NCI-H2171 (cell line): ENCODE data around the gene LDLRAD4.

Experiments used
- DNase-seq: peaks from one replicate; lab custom pipeline; 2025; lab: John Stamatoyannopoulos, UW

LDLRAD4 gene

DNA sequence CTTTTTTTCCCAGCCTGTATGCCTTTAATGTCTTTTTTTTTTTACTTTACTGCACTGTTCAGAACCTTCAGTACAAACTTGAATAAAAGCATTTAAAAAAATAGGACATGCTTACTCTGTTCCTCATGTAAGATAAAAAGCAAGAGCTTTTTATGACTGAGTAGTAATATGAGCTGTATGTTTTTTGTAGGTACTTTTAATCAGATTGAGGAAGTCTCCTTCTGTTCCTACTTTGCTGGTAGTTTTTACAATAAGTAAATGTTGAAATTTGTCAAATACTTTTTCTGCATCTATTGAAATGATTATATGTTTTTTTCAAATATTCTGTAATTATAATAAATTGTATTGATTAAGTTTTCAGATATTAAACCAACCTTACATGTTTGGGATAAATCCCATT is 318.0 kb downstream of the LDLRAD4 start:
- DNase-seq = no peak

DNA sequence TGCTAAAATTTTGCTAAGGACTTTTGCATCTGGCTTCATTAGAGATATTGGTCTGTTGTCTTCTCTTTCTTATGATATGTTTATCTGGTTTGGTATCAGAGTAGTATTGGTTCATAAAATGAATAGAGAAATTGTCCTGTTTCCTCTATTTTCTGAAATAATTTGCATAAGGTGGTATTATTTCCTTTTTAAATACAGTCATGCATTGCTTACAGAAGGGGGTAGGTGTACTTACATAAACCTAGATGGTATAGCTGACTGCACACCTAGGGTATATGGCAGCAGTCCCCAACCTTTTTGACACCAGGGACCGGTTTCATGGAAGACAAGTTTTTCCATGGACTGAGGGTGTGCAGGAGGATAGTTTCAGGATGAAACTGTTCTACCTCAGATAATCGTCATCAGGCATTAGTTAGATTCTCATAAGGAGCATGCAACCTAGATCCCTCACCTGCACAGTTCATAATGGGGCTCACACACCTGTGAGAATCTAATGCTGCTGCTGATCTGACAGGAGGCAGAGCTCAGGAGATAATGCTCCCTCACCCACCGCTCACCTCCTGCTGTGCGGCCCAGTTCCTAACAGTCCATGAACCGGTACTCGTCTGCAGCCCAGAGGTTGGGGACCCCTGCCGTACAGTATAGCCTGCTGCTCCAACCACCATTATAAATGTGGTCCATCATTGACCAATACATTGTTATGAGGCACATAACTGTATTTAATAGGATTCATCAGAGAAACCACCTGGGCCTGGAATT is 318.6 kb downstream of the LDLRAD4 start:
- DNase-seq = no peak

DNA sequence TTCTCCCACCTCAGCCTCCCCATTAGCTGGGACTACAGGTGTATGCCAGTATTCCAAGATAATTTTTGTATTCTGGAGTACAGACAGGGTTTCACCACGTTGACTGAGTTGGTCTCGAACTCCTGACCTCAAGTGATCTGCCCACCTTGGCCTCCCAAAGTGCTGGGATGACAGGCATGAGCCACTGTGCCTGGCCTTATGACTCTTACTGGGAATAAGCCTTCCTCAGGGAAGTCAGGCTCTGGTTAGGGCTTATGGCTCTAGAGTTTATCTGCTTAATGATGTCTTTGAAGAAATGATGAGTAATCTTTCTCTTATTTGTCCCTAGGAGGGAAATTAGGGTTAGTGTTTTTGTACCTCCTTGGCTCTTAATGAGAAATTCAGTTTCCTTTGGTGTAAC is 320.1 kb downstream of the LDLRAD4 start:
- no peak for DNase-seq

DNA sequence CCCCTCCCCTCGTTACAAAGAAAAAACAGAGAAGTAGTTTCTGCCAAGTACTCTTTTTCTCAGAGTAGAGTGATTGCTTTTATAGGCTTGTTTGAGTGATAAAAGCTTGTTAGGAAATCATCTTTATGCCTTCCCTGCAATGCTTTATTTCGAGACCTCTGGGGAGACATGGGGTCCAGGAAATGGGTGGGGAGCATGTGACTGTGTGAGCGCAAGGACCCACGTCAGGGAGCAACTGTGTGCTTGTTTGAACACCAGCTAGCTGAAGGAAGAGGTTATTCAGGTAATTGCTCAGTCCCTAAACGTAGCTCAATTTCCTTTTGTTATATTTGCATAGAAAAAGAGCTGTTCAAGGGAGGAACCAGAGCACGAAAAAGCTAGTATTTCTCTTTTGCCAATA is 320.5 kb downstream of the LDLRAD4 start:
- no peak for DNase-seq

DNA sequence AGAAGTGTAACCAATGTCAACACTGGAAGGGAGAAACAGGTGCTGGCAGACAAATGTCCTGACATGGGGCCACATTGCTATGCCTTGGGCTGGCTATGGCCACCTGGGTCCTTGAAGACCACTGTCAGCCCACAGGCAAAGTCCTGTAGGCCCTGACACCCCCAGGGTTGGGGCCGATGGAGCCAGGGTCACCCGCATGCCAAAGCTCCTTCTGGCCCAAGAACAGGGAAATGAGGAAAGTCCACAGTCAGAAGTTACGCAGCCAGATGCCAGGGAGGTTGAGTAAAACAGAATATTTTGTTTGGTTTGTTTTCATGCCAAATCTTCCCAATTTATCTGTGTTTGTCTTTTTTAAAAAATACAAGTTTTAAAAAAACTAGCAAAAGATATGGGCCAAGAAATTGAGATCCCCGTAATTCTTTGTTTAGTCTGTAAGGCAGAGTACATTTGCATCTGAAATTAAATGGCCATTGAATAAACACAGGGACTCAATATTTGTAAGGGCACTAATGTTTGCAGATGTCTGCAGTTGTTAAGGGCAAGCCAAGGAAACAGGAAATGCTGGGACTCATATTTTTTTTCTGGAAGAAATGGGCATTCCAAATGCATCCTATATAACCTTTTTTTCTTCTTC is 321.4 kb downstream of the LDLRAD4 start:
- no peak for DNase-seq

DNA sequence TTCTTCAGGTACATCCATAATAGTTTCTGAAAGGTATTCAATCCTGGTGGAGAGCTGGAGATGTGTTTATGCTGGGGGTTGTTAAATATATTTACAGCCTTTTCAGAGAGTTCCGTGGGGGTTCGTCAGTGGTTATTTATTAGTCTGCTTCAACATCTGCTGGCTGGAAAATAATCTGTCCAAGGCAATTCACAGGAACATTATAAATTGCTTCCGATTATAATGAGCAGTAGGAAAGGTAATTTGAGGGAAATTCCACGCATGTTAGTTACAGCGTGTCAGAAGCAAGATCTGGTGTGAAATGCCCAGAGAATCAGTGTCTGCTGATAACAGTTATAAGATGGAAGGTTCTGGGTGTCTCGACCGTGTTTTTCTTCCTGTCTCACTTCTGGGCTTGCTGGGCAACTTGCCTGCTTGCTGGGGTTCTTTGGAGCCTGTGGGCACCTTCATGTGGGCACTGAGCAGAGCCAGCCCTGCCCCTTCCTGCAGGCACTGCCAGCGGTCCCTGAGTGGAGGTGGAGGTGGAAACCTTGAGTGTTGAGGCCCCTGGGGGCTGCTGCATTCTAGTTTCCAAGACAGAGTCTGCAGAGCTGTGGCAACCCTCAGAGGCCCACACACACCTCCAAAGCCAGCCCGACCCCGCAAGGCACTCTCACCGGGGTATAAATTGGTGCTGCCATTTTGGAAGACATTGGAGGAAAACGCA is 322.1 kb downstream of the LDLRAD4 start:
- DNase-seq = no peak

DNA sequence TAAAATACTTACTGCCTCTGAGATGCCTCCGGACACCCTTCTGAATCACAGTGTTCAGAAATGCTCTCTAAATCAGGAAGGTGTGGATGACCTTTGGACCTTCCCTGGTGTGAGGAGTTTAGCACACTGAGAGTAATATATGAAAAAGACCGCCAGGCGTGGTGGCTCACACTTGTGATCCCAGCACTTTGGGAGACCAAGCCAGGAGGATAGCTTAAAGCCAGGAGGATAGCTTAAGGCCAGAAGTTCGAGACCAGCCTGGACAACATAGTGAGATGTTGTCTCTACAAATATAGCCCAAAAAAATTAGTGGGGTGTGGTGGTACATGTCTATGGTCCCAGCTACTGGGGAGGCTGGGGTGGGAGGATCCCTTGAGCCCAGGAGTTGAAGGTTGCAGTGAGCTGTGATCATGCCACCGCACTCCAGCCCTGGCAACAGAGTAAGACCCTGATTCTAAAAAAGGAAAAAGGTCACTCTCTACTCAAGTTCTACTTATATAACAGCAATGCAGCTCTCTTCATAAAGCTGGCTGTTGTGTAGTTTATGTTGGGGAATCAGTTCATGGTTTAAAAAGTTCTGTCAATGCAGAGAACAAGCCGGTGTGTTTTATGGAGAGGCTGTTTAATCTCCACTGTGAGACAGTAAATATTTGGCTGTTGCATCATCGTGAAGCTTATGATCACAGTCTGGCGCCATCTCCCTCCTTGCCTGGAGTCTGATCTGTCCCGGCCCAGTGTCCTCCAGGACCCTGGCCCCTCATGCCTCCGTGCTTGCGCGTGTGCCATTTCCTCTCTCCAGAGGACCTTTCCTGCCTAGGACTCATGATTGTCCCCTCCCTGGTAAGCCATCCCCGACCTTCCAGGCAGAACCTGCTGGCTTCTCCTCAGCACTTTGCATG is 323.3 kb downstream of the LDLRAD4 start:
- DNase-seq = no peak

DNA sequence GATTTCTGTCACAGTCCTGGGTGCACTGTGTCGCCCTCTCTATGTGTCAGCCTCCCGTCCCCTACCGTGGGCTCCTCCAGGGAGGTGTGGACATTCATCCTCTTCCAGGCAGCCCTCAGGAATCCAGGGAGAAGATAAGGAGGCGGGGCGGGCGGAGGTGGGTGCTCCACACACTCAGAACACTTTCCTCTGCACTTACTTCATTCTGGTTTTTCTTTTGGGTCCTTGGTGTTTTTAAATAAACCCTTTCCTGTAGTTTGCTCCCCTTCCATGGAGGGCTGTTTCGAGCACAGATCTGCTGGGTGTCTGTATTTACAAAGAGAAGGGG is 323.9 kb downstream of the LDLRAD4 start:
- DNase-seq = no peak

DNA sequence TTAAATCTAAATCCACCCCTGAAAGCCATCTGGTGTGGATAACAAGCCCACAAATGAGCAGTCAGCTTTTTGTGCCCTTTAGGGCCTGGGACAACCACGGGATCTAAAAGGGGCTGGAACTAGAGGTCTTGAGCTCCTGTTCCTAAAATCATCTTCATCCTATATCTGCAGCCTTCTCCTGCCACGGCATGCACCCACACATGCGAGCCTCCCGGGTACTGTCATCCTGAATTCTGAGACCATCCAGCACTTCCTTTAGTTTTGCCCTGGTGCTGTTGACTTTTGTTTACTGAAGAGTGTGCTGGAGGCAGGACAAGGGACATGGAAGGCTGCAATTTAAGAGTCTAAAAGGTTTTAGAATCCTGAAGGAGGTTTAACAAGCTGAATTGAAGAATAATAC is 324.6 kb downstream of the LDLRAD4 start:
- DNase-seq = no peak

DNA sequence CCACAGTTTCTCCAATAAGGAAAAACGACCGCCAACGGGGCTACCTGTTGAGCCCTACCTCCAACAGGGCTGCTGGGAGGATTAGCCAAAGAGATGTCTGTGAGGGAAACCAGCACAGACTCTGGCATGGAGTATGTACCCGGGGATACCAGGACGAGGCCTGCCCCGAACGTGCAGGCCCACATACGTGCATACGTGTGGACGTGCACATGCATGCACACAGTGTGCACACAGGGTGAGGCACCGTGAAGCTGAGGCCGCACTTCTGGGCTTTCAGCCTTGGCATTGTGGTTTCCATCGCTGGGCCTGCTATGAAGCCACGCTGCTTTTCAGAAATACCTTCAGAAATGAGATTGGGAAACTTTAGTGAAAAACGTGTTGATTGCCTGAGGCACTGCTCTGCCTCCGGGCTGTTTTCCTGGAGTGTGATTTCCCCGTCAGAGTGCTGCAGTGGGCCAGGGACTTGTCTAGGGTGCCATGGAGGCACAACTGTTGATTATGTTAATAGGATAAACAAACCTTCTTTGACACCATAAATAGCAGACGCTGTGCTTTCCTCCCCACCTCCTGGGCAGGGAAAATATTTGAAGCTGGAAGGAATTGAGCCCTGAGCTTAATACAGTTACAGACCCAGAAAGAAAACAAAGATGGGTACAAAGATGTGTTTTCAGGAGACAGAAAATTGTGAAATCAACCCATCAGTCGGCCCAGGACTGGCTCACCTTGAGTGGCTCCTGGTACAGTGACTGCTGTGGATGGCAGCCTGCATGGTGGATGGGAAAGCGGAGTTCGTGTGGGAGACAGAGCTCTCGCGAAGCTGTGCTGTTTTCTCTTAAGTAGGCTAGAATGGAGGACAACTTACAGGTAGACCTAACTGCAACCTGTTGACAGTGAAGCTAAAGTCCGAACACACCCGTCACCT is 325.5 kb downstream of the LDLRAD4 start:
- DNase-seq = no peak

DNA sequence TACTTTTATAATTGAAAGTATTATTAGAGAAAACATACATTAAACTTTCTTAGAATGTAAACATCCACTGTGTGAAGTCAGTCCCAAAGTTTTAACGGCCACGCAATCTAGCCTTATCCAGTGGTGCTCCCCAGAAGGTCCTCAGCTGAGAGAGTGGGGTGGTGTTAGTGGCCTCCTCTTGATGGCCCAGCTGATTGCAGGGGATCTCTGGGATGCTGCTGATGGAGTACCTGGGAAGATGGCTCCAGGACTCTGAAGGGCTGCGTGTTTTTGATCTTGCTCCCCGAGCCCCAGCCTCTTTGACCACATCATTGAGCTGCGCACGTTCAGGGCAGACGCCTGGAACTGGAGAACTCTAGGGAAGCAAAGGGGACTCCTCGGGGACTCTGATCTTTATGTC is 326.4 kb downstream of the LDLRAD4 start:
- no peak for DNase-seq

DNA sequence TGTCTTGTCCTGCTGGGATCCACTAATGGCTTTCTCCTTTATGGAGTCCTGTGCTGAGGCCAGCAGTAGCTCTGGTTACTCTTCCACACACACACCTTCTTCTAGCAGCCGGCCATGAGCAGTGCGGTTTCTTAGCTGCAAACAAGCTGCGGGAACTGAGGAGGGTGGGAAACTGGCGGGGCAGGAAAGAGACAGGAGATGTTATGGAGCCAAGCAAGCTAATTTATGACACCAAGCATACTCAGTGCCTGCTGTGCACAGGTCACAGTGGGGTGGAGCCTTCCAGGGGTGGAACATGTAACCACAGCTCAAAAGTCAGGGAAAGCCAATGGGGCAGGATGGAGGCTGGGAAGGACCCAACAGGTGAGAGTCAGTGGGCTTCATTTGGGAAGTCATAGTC is 327.0 kb downstream of the LDLRAD4 start:
- DNase-seq = no peak

DNA sequence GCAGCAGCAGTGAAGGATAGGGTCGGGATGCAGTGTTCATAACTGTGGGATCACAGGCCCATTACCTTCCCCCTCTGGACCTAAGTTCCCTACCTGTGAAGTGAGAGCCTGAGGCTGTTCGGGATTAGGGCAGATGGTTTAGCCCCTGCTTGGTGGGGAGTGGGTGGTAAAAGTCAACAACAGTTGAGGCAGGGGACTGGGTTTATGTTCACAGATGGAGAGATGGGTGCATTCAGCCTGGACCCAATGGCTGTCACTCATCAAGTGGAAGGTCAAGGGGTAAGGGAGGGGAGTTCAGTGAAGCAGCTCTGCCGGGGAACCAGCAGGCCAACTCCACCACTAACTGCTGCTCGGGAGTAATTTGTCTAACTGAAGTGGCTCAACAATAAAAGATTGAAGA is 327.4 kb downstream of the LDLRAD4 start:
- no peak for DNase-seq

DNA sequence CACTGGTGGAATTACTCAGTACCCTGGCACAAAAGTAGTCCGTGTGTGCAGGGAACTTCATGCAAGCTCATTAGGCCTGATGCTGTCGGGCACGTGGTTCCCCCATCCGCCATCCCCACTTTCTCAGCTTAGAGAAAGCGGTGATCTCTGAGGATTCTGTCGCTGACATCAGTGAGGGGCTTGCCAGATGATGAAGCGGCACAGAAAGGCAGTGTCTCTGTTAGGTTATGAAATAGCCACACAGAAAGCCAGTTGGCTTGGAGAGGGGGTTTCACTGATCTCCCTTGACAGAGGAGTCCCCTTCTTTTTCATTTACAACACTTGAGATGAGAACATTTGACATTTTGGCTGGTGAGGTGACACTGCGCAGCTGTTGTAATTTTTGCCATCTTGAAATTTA is 328.1 kb downstream of the LDLRAD4 start:
- DNase-seq = no peak

DNA sequence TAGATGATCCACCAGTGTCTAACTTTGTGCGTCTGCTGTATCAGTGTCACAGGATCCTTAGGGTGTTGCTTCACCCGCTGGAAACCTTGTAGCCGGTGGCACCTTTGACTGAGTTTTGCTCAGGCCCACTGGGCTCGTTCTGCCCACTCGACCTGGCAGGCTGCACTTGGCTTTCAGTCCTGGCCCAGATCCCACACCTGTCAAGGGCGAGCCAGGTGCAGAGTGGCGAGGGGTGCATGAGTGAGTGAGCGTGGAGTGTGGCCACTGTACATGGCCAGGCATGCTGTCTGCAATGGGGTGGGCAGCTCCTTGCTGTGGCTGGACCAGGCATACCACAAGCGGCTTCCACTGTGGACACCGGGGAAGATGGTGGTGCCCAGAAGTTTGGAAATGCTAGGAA is 328.8 kb downstream of the LDLRAD4 start:
- no peak for DNase-seq

DNA sequence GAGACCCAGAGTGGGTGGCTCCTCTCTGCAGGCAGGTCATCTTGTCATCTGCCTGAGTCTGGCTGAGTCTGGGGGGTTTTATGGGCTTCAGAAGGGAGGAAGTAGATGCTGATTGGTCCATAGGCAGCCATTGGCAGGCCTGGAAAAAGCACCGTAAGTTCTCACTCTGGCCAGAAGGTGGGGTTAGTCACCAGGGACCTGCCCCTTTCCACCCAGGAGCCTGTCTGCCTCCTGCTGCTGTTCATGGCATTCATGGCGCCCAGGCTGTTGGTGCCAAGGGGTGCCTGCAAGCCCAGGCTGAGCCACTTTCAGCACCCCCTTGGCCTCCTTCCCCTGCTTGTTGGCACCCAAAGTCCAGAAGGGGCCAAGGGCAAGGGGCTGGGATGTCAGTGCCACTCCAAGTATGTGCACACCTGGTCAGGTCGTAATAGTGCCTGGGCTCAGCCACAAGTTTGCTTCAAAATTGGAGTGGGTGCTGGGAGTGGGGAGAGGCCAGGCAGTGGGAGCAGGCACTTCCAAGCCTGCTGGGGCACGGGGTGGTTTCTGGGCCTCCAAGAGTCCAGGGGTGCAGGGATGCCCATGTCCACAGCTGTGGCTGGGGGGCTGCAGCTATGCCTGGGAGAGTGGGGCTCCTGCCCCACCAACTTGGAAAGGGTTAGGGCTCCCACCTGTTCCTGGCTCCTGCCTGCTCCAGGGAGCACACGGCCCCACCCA is 329.7 kb downstream of the LDLRAD4 start:
- no peak for DNase-seq

DNA sequence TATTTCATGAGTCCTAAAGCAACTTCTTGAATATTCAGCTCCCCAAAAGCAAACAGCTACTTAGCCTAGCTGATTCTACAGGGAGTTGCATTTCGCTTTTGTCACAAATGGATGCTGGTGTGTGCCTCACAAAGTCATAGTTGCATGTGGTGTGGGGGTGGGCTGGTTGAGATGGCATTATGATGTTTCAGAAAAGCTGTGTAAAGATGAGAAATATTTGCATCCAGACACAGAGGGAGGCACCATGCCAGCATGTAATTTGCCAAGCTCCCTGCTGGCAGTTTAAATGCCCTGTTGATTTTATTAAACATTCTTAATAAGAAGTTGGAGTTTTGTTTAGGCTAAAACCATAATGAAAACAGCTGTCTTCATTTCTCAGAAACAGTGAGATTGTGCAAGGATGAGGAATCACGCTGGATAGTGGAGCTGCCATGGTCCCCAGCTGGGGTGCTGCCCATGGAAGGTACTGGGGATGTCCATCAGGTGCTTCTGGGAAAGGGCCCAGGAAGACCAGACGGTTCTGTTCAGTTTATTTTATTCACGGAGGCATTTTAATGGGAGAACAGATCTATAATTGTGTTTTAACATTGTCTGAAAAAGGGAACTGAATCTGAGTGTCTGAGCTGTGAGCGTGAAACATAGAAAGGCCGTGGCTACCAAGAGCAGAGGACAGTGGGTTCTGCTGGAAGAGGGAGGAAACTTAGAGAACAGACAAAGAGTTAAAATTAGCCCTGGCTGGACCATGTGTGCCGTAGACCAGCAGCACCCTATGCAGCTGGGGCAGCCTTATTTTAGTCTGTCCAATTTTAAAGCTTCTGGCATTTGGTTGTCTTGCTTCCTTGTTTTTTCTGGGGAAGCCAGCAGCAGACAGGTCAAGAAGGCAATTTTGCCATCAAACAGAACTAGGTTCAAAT is 330.7 kb downstream of the LDLRAD4 start:
- no peak for DNase-seq

DNA sequence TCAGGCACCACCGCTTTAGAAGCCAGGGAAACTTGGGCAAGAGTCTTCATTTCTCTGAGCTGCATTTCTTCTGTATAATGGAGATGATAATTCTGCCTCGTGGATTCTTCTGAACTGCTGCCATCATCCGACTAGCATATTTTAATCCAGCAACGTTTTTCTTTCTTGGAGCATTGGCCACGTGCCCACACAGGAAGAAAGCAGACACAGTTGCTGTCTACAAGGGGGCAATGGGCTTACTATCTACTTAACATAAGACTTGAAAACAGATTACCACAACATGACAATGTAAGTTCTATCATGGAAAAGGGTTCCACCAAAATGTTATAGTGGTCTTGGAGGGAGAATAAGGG is 331.3 kb downstream of the LDLRAD4 start:
- no peak for DNase-seq

DNA sequence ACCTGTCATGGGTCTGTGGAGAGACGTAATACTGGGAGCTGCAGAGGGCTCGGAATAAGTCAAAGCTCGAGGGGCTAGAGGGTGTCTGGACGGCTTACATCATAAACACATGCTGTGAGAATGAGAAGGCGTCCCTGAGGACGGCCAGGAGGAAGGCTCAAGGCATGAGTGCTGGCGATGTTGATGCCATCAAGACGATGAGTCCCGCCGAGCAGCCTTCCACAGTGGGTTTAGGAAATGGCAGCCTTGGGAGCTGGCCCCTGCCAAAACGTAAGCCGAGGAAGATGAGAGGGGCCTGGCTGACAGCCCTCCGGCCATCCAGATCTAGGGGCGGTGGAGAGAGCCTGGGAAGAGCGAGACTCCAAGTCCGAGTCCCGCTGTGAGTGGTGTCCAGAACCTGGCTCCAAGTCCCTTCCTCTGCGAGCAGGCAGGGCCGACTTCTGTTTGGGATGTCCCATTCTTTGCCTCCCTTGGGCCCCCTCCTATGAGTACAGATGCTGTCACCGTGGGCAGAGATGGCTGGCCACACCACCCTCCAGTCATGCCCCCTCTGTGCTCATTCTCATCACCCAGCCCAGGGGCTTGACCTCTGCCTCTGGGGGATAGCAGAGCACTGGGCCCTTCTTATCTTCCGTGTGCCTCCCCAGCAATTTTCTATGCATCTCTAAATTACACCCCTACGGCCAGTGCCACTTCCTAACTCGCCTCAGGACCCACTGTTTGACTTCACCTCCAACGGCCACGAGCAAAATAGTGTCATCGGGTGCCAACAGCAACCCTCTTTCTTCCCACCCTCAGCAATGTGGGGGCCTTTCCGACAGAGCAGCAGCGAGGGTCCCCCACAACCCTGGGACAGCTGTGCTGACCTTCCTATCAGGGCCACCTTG is 332.1 kb downstream of the LDLRAD4 start:
- no peak for DNase-seq
